H1 (cell line): ENCODE results near the gene CEP57L1. TPM values are rescaled to one million over a fixed set of nuclear protein-coding genes. Genes with fewer than 3 reads are reported as not detected.

Experiments
- CTCF ChIA-PET: fragments of 300-600 bp; sonication (Branson Sonifier 250); formaldehyde crosslinking; loops from one replicate; lab custom pipeline; 2021; ENCODE audit not compliant: partially characterized antibody; lab: Charles Lee
- POLR2A ChIA-PET: fragments of 300-600 bp; sonication (Branson Sonifier 250); formaldehyde crosslinking; loops from one replicate; lab custom pipeline; 2021; ENCODE audit warnings: inconsistent platforms; ENCODE audit not compliant: partially characterized antibody; lab: Charles Lee
- DNase-seq, 2 experiments: peaks; one replicate each; pipeline versions ENCODE4 v3.0.0 to v3.0.0-alpha.2; 2010 to 2022; ENCODE audit warnings: low spot score in 2 of 2, low read depth in 1 of 2, mixed read lengths in 1 of 2
- FAIRE-seq: peaks from 2 replicates; lab custom pipeline; 2011; peaks lifted over from hg19 to GRCh38; lab: Jason Lieb, UNC
- H2AFZ ChIP-seq: 2 replicates; pipeline ENCODE4 v1.8.1; 2012; ENCODE audit warnings: low read length, inconsistent platforms
- H2AK5ac ChIP-seq: 2 replicates; pipeline ENCODE4 v1.6.1; 2013; ENCODE audit warnings: low read depth, low read length
- H2BK120ac ChIP-seq: replicated peaks from 2 replicates; pipeline ENCODE3; 2013; ENCODE audit warnings: low read depth, low read length, inconsistent platforms
- H2BK12ac ChIP-seq: 2 replicates; pipeline ENCODE4 v1.6.1; 2013; ENCODE audit warnings: low read depth, low read length
- H2BK15ac ChIP-seq: 2 replicates; pipeline ENCODE4 v1.6.1; 2013; ENCODE audit warnings: low read length
- H2BK20ac ChIP-seq: 2 replicates; pipeline ENCODE4 v1.6.1; 2013; ENCODE audit warnings: low read length
- H2BK5ac ChIP-seq: 2 replicates; pipeline ENCODE4 v1.6.1; 2013; ENCODE audit warnings: low read depth, low read length
- H3K14ac ChIP-seq: 2 replicates; pipeline ENCODE4 v1.6.1; 2013; ENCODE audit warnings: inconsistent platforms; ENCODE audit not compliant: insufficient read length
- H3K18ac ChIP-seq: 2 replicates; pipeline ENCODE4 v1.6.1; 2013; ENCODE audit warnings: low read length; ENCODE audit errors: extremely low read depth
- H3K23ac ChIP-seq: 2 replicates; pipeline ENCODE4 v1.6.1; 2013; ENCODE audit warnings: inconsistent platforms; ENCODE audit not compliant: insufficient read length
- H3K23me2 ChIP-seq: 2 replicates; pipeline ENCODE4 v1.6.1; 2013; ENCODE audit warnings: low read depth, low read length
- H3K27ac ChIP-seq: 2 replicates; pipeline ENCODE4 v1.6.1; 2011; ENCODE audit warnings: low read depth, low read length, inconsistent platforms
- H3K27me3 ChIP-seq, 4 experiments: replicated peaks in 1 of 4; 1 replicate in 1 of 4; 2 replicates in 3 of 4; pipeline versions ENCODE4 v1.6.1 to v1.8.1; 2011 to 2013; ENCODE audit warnings: low read length in 3 of 4, mild to moderate bottlenecking in 3 of 4, inconsistent platforms in 2 of 4, mixed read lengths in 2 of 4, moderate library complexity in 1 of 4; ENCODE audit not compliant: control insufficient read depth in 3 of 4, insufficient read depth in 3 of 4; ENCODE audit errors: extremely low read depth in 1 of 4
- H3K36me3 ChIP-seq, 4 experiments: 2 replicates each; pipeline versions ENCODE4 v1.6.1 to v1.8.1; 2011 to 2013; ENCODE audit warnings: mild to moderate bottlenecking in 4 of 4, low read length in 3 of 4, moderate library complexity in 2 of 4, control low read depth in 1 of 4, inconsistent platforms in 1 of 4; ENCODE audit not compliant: insufficient read depth in 4 of 4, control insufficient read depth in 2 of 4
- H3K4ac ChIP-seq: replicated peaks from 2 replicates; pipeline ENCODE3; 2013; ENCODE audit warnings: low read length, low read depth, mixed read lengths, inconsistent platforms; ENCODE audit not compliant: insufficient read length
- H3K4me1 ChIP-seq, 4 experiments: replicated peaks in 1 of 4; 1 replicate in 1 of 4; 2 replicates in 3 of 4; pipeline versions ENCODE4 v1.6.1 to v1.8.1; 2011 to 2013; ENCODE audit warnings: low read length in 3 of 4, inconsistent platforms in 2 of 4, mixed read lengths in 1 of 4; ENCODE audit not compliant: insufficient read depth in 4 of 4, control insufficient read depth in 3 of 4
- H3K4me2 ChIP-seq, 2 experiments: 2 replicates each; pipeline versions ENCODE4 v1.6.1 to v1.8.1; 2011 to 2013; ENCODE audit warnings: low read depth in 2 of 2, low read length in 2 of 2, control low read depth in 1 of 2, inconsistent platforms in 1 of 2, mild to moderate bottlenecking in 1 of 2; ENCODE audit not compliant: insufficient read depth in 1 of 2
- H3K4me3 ChIP-seq, 4 experiments: fragments of 200-600, 300-600 bp in 1 of 4; sonication (generic), shearing (Covaris generic), sonication (Bioruptor Twin) in 1 of 4; 2 replicates each; pipeline versions ENCODE4 v1.5.1 to v1.8.1; 2011 to 2016; ENCODE audit warnings: low read length in 4 of 4, low read depth in 3 of 4, control low read depth in 2 of 4, inconsistent platforms in 2 of 4, mild to moderate bottlenecking in 2 of 4, mixed read lengths in 1 of 4, moderate library complexity in 1 of 4; ENCODE audit not compliant: insufficient read depth in 2 of 4; ENCODE audit errors: extremely low read depth in 1 of 4
- H3K56ac ChIP-seq: replicated peaks from 2 replicates; pipeline ENCODE3; 2013; ENCODE audit warnings: low read depth, mild to moderate bottlenecking, mixed read lengths, low read length, inconsistent platforms; ENCODE audit not compliant: insufficient read length
- H3K79me1 ChIP-seq: 2 replicates; pipeline ENCODE4 v1.6.1; 2013; ENCODE audit warnings: low read depth, low read length, control low read depth
- H3K79me2 ChIP-seq, 2 experiments: 2 replicates each; pipeline versions ENCODE4 v1.6.1 to v1.8.1; 2012 to 2013; ENCODE audit warnings: low read length in 2 of 2, mild to moderate bottlenecking in 2 of 2, inconsistent platforms in 1 of 2; ENCODE audit not compliant: insufficient read depth in 2 of 2, control insufficient read depth in 1 of 2
- H3K9ac ChIP-seq, 4 experiments: replicated peaks in 1 of 4; 1 replicate in 1 of 4; 2 replicates in 3 of 4; pipeline versions ENCODE4 v1.6.1 to v1.8.1; 2011 to 2013; ENCODE audit warnings: low read depth in 3 of 4, low read length in 3 of 4, control low read depth in 2 of 4, mild to moderate bottlenecking in 2 of 4, moderate library complexity in 2 of 4, inconsistent platforms in 1 of 4; ENCODE audit errors: extremely low read depth in 1 of 4
- H3K9me3 ChIP-seq, 2 experiments: 2 replicates each; pipeline versions ENCODE4 v1.6.1 to v1.8.1; 2012 to 2013; ENCODE audit warnings: mild to moderate bottlenecking in 2 of 2, moderate library complexity in 2 of 2, control low read depth in 1 of 2, inconsistent platforms in 1 of 2, low read depth in 1 of 2, low read length in 1 of 2, mixed read lengths in 1 of 2; ENCODE audit not compliant: insufficient read depth in 2 of 2
- H4K20me1 ChIP-seq, 2 experiments: replicated peaks in 1 of 2; 2 replicates each; pipeline versions ENCODE3 to v1.8.1; 2011 to 2013; ENCODE audit warnings: inconsistent platforms in 2 of 2, low read length in 2 of 2, mild to moderate bottlenecking in 1 of 2; ENCODE audit not compliant: insufficient read depth in 2 of 2, control insufficient read depth in 1 of 2
- H4K5ac ChIP-seq: 2 replicates; pipeline ENCODE4 v1.6.1; 2013; ENCODE audit warnings: low read length, low read depth, mixed read lengths, inconsistent platforms; ENCODE audit not compliant: insufficient read length
- H4K8ac ChIP-seq: 2 replicates; pipeline ENCODE4 v1.8.0; 2013; ENCODE audit warnings: mild to moderate bottlenecking, moderate library complexity, low read length, inconsistent platforms; ENCODE audit not compliant: insufficient read depth; ENCODE audit errors: extremely low read depth
- H4K91ac ChIP-seq: replicated peaks from 2 replicates; pipeline ENCODE3; 2013; ENCODE audit warnings: low read length, mixed read lengths, inconsistent platforms; ENCODE audit not compliant: insufficient read length
- CBX8 ChIP-seq: fragments of 300-800, 300-1000 bp; sonication (generic); IDR thresholded peaks from 2 replicates; pipeline ENCODE4 v1.7.1; 2016; ENCODE audit warnings: low read depth, low read length, borderline replicate concordance
- CREB1 ChIP-seq: IDR thresholded peaks from 2 replicates; pipeline ENCODE4 v1.6.1; 2012; ENCODE audit warnings: inconsistent platforms
- KDM1A ChIP-seq: fragments of 200-600, 300-600 bp; sonication (generic); IDR thresholded peaks from 2 replicates; pipeline ENCODE4 v1.7.1; 2016; ENCODE audit warnings: mild to moderate bottlenecking, low read length, borderline replicate concordance
- KDM4A ChIP-seq: IDR thresholded peaks from one replicate; pipeline ENCODE4 v1.7.1; 2012; ENCODE audit warnings: low read depth, mild to moderate bottlenecking, moderate library complexity, low read length, inconsistent platforms; ENCODE audit not compliant: severe bottlenecking
- MAFK ChIP-seq: IDR thresholded peaks from 2 replicates; pipeline ENCODE4 v1.6.1; 2012; ENCODE audit warnings: low read depth, mild to moderate bottlenecking, improper control_type of control experiment, low read length
- POLR2A ChIP-seq, 2 experiments: IDR thresholded peaks; 1 replicate in 1 of 2; 2 replicates in 1 of 2; pipeline ENCODE4 v1.6.1; 2011; ENCODE audit warnings: low read depth in 2 of 2, low read length in 2 of 2, mild to moderate bottlenecking in 2 of 2; ENCODE audit errors: control extremely low read depth in 1 of 2
- POU5F1 ChIP-seq: IDR thresholded peaks from 2 replicates; pipeline ENCODE4 v1.6.1; 2011; ENCODE audit warnings: low read depth, mild to moderate bottlenecking, low read length, moderate library complexity
- SP1 ChIP-seq: IDR thresholded peaks from 2 replicates; pipeline ENCODE4 v1.6.1; 2011; ENCODE audit warnings: low read depth, low read length
- TAF1 ChIP-seq: IDR thresholded peaks from 2 replicates; pipeline ENCODE4 v1.6.1; 2011; ENCODE audit warnings: mild to moderate bottlenecking, low read depth, low read length
- TAF7 ChIP-seq: optimal IDR thresholded peaks from 2 replicates; pipeline ENCODE3; 2011; ENCODE audit warnings: low read depth, mild to moderate bottlenecking, inconsistent platforms, low read length, moderate library complexity, borderline replicate concordance
- YY1 ChIP-seq: IDR thresholded peaks from 2 replicates; pipeline ENCODE4 v1.6.1; 2011; ENCODE audit warnings: low read depth, mild to moderate bottlenecking, low read length
- WGBS, 2 experiments: shearing (Covaris generic) in 1 of 2; methylation state at CpG; one replicate each; pipeline versions ENCODE4 v1.1.6 to v1.1.7; 2013 to 2015; ENCODE audit warnings: low lambda C conversion rate in 2 of 2, mixed read lengths in 2 of 2, inconsistent platforms in 1 of 2, low coverage in 1 of 2, missing lambda C conversion rate in 1 of 2; ENCODE audit not compliant: insufficient replicate concordance in 2 of 2, insufficient coverage in 1 of 2, insufficient read length in 1 of 2; ENCODE audit errors: extremely low coverage in 1 of 2, missing lambda C conversion rate in 1 of 2; 5-methylcytosine and 5-hydroxymethylcytosine counted together
- polyA plus RNA-seq, 7 experiments: library from polyadenylated mRNA; depleted of rRNA in 3 of 7; stranded (reverse) in 5 of 7; unstranded in 2 of 7; fragments of >200 nt in 5 of 7; fragments of 200-250 nt in 2 of 7; gene quantifications; 1 replicate in 5 of 7; 2 replicates in 1 of 7; 4 replicates in 1 of 7; pipeline versions ENCODE4 v1.2.1 to v1.2.3, GENCODE V29; 2011 to 2013; ENCODE audit warnings: missing spikeins in 2 of 7, mixed read lengths in 2 of 7
- total RNA-seq: library from RNA; stranded (reverse); fragmentation: NEBNext Ultra II Directional; extraction: Animal tissue kit (Norgen Biotek cat#: 25700); gene quantifications from 2 replicates; pipeline ENCODE4 v1.2.1, GENCODE V29; 2021

CEP57L1 gene
- total and polyA plus RNA-seq, 2 of the 8 experiments (the other 6 are each of a cell fraction or from before 2014, with no cell fraction given): 3.6 to 11.5 TPM

DNA sequence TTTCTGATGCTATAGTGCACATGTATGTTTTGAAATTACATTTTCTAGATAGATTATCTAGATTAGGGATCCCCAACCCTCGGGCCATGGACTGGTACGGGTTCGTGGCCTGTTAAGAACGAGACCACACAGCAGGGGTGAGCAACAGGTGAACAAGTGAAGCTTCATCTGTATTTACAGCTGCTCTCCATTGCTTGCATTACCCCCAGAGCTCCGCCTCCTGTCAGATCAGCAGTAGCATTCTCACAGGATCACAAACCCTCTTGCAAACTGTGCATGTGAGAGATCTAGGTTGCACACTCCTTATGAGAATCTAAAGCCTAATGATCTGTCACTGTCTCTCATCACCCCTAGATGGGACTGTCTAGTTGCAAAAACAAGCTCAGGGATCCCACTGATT is 10.4 kb downstream of the CEP57L1 start:
- DNase-seq: no peak
- no peaks in the 10 kb centered on the region for H3K27me3 ChIP-seq
- no peak overlapping the region for H3K18ac ChIP-seq
- no peak overlapping the region for H2BK120ac ChIP-seq
- no peak overlapping the region for H2AFZ ChIP-seq
- H2AK5ac ChIP-seq: no peak overlapping the region
- H3K79me2 ChIP-seq: no peaks in the 10 kb centered on the region
- H3K23me2 ChIP-seq: no peaks in the 10 kb centered on the region
- no peak overlapping the region for H2BK12ac ChIP-seq
- H2BK15ac ChIP-seq: no peak overlapping the region
- no peak overlapping the region for H2BK5ac ChIP-seq
- no peak overlapping the region for H4K91ac ChIP-seq
- H3K23ac ChIP-seq: no peak overlapping the region
- TF ChIP-seq CREB1: no peak
- TF ChIP-seq KDM4A: no peak
- TF ChIP-seq POLR2A (IDR thresholded peaks at IDR 0.05; ENCODE audit: control extremely low read depth in 1 of 2, low read depth in 2 of 2, low read length in 2 of 2): no peak
- TF ChIP-seq SP1: no peak
- TF ChIP-seq MAFK: no peak
- no peak for TF ChIP-seq KDM1A
- TF ChIP-seq YY1: no peak
- no peak for TF ChIP-seq POU5F1
- no peak for TF ChIP-seq CBX8
- TF ChIP-seq TAF1: no peak
- no peak for TF ChIP-seq TAF7
- TF ChIP-seq, all 59 proteins: peak for 0
- FAIRE-seq: no peak
- Histone ChIP-seq H3K56ac (no peak overlapping the region), H3K4me3 (no peak overlapping the region), H3K4me2 (no peak overlapping the region), H3K27ac (no peak overlapping the region), H2BK20ac (no peak overlapping the region), H3K9me3 (no peaks in the 10 kb centered on the region), H3K9ac (no peak overlapping the region), H3K4ac (no peak overlapping the region), H3K4me1 (no peaks in the 10 kb centered on the region), H4K8ac (no peak overlapping the region), H3K14ac (no peak overlapping the region), H4K20me1 (no peaks in the 10 kb centered on the region), H3K36me3 (no peaks in the 10 kb centered on the region), H3K79me1 (no peaks in the 10 kb centered on the region), H4K5ac (no peak overlapping the region)
- ChIA-PET POLR2A (no interaction called here), CTCF (interaction anchor here (0.5 kb wide), 1 partner anchor 15 kb away, joined by 3 read pairs; no protein-coding TSS in a partner anchor)
- WGBS, 2 experiments: 94% methylated on average over 5 of the region's 5 CpGs; no CpG with 5 or more reads in 1 of the 2 experiments
